H9 (cell line): ENCODE results near the gene NUDT14. TPM values are rescaled to one million over a fixed set of nuclear protein-coding genes. Genes with fewer than 3 reads are reported as not detected.

Experiments
- DNase-seq: peaks from one replicate; pipeline ENCODE4 v3.0.0-alpha.2; 2017
- H2AFZ ChIP-seq: one replicate; pipeline ENCODE4 v1.6.1; 2013; ENCODE audit warnings: mild to moderate bottlenecking, low read length, control low read depth, moderate library complexity
- H2AK5ac ChIP-seq: 2 replicates; pipeline ENCODE4 v1.6.1; 2013; ENCODE audit warnings: low read length, control low read depth, mixed read lengths; ENCODE audit not compliant: insufficient read length
- H2BK120ac ChIP-seq: one replicate; pipeline ENCODE4 v1.6.1; 2013; ENCODE audit warnings: low read depth, mild to moderate bottlenecking, low read length, control low read depth, inconsistent platforms; ENCODE audit not compliant: poor library complexity, severe bottlenecking
- H2BK12ac ChIP-seq: 2 replicates; pipeline ENCODE4 v1.6.1; 2013; ENCODE audit warnings: low read length, control low read depth, mixed read lengths, low read depth; ENCODE audit not compliant: insufficient read length
- H2BK15ac ChIP-seq: 2 replicates; pipeline ENCODE4 v1.6.1; 2013; ENCODE audit warnings: low read depth, low read length, control low read depth
- H2BK20ac ChIP-seq: one replicate; pipeline ENCODE4 v1.6.1; 2013; ENCODE audit warnings: low read depth, mild to moderate bottlenecking, low read length, control low read depth, inconsistent platforms; ENCODE audit not compliant: poor library complexity, severe bottlenecking
- H2BK5ac ChIP-seq: 2 replicates; pipeline ENCODE4 v1.6.1; 2013; ENCODE audit warnings: low read length, control low read depth, mixed read lengths; ENCODE audit not compliant: insufficient read length
- H3K14ac ChIP-seq: 2 replicates; pipeline ENCODE4 v1.6.1; 2013; ENCODE audit warnings: low read length, control low read depth; ENCODE audit not compliant: insufficient read depth
- H3K18ac ChIP-seq: 2 replicates; pipeline ENCODE4 v1.6.1; 2013; ENCODE audit warnings: low read depth, mild to moderate bottlenecking, mixed read lengths, low read length, control low read depth; ENCODE audit not compliant: insufficient read length
- H3K23ac ChIP-seq: 2 replicates; pipeline ENCODE4 v1.6.1; 2013; ENCODE audit warnings: low read length, control low read depth, mixed read lengths, low read depth; ENCODE audit not compliant: insufficient read length
- H3K23me2 ChIP-seq: 2 replicates; pipeline ENCODE4 v1.6.1; 2013; ENCODE audit warnings: low read depth, mild to moderate bottlenecking, mixed read lengths, low read length, control low read depth; ENCODE audit not compliant: insufficient read length, poor library complexity, severe bottlenecking
- H3K27ac ChIP-seq: 2 replicates; pipeline ENCODE4 v1.5.1; 2013; ENCODE audit warnings: low read length, control low read depth, mixed read lengths, low read depth; ENCODE audit not compliant: insufficient read length
- H3K27me3 ChIP-seq: 2 replicates; pipeline ENCODE4 v1.6.1; 2013; ENCODE audit warnings: low read length, control low read depth, inconsistent platforms; ENCODE audit not compliant: insufficient read depth
- H3K4ac ChIP-seq: 2 replicates; pipeline ENCODE4 v1.6.1; 2013; ENCODE audit warnings: low read depth, mild to moderate bottlenecking, control low read depth, inconsistent platforms, low read length, moderate library complexity
- H3K4me1 ChIP-seq: 2 replicates; pipeline ENCODE4 v1.6.1; 2013; ENCODE audit warnings: low read length, control low read depth, inconsistent platforms; ENCODE audit not compliant: insufficient read depth
- H3K4me2 ChIP-seq: 2 replicates; pipeline ENCODE4 v1.6.1; 2013; ENCODE audit warnings: low read length, control low read depth, mixed read lengths; ENCODE audit not compliant: insufficient read length, insufficient read depth
- H3K56ac ChIP-seq: 2 replicates; pipeline ENCODE4 v1.6.1; 2013; ENCODE audit warnings: low read depth, mild to moderate bottlenecking, mixed read lengths, low read length, control low read depth; ENCODE audit not compliant: insufficient read length
- H3K79me1 ChIP-seq: 2 replicates; pipeline ENCODE4 v1.6.1; 2013; ENCODE audit warnings: low read depth, mild to moderate bottlenecking, moderate library complexity, low read length, control low read depth, inconsistent platforms; ENCODE audit not compliant: insufficient read depth, poor library complexity, severe bottlenecking
- H3K79me2 ChIP-seq: 2 replicates; pipeline ENCODE4 v1.6.1; 2013; ENCODE audit warnings: low read length, control low read depth, inconsistent platforms; ENCODE audit not compliant: insufficient read depth
- H3K9ac ChIP-seq: 2 replicates; pipeline ENCODE4 v1.6.1; 2013; ENCODE audit warnings: low read length, control low read depth, mixed read lengths; ENCODE audit not compliant: insufficient read length; ENCODE audit errors: extremely low read depth
- H3K9me3 ChIP-seq: one replicate; pipeline ENCODE4 v1.6.1; 2013; ENCODE audit warnings: low read depth, low read length, inconsistent platforms; ENCODE audit not compliant: control insufficient read depth
- H3T11ph ChIP-seq: one replicate; pipeline ENCODE4 v1.6.1; 2013; ENCODE audit warnings: mild to moderate bottlenecking, low read length, control low read depth, inconsistent platforms
- H4K20me1 ChIP-seq: one replicate; pipeline ENCODE4 v1.6.1; 2013; ENCODE audit not compliant: control insufficient read depth, insufficient read length, insufficient read depth
- H4K5ac ChIP-seq: 2 replicates; pipeline ENCODE4 v1.6.1; 2013; ENCODE audit warnings: low read depth, mild to moderate bottlenecking, mixed read lengths, low read length, control low read depth; ENCODE audit not compliant: insufficient read length
- H4K8ac ChIP-seq: replicated peaks from 2 replicates; pipeline ENCODE4 v1.6.1; 2013; ENCODE audit warnings: low read length, control low read depth, mixed read lengths, low read depth; ENCODE audit not compliant: insufficient read length
- H4K91ac ChIP-seq: 2 replicates; pipeline ENCODE4 v1.6.1; 2013; ENCODE audit warnings: low read depth, mild to moderate bottlenecking, moderate library complexity, mixed read lengths, low read length, control low read depth; ENCODE audit not compliant: insufficient read length
- H3K27ac Mint-ChIP-seq, 3 experiments: 2 replicates in 2 of 3; 3 replicates in 1 of 3; pipeline ENCODE4 v1.8.0; 2020 to 2021; ENCODE audit warnings: mixed read lengths in 3 of 3, mild to moderate bottlenecking in 1 of 3, moderate library complexity in 1 of 3
- H3K27me3 Mint-ChIP-seq: 2 replicates; pipeline ENCODE4 v1.8.0; 2021; ENCODE audit warnings: low read depth, mild to moderate bottlenecking, moderate library complexity, mixed read lengths
- H3K36me3 Mint-ChIP-seq, 3 experiments: 2 replicates in 2 of 3; 3 replicates in 1 of 3; pipeline ENCODE4 v1.8.0; 2020 to 2021; ENCODE audit warnings: low read depth in 3 of 3, mixed read lengths in 3 of 3; ENCODE audit not compliant: insufficient read depth in 1 of 3
- H3K4me1 Mint-ChIP-seq, 2 experiments: 2 replicates each; pipeline ENCODE4 v1.8.0; 2020; ENCODE audit warnings: mixed read lengths in 2 of 2
- H3K4me3 Mint-ChIP-seq, 2 experiments: 2 replicates in 1 of 2; 3 replicates in 1 of 2; pipeline ENCODE4 v1.8.0; 2020 to 2021; ENCODE audit warnings: mild to moderate bottlenecking in 2 of 2, mixed read lengths in 2 of 2, moderate library complexity in 1 of 2
- H3K9me3 Mint-ChIP-seq, 2 experiments: 2 replicates in 1 of 2; 3 replicates in 1 of 2; pipeline ENCODE4 v1.8.0; 2020; ENCODE audit warnings: mild to moderate bottlenecking in 2 of 2, mixed read lengths in 2 of 2, moderate library complexity in 1 of 2
- CTCF ChIP-seq: fragments of 200-600 bp; sonication (generic); conservative IDR thresholded peaks from 3 replicates; pipeline ENCODE4 v1.8.0; 2021; ENCODE audit warnings: antibody characterized with exemption, mild to moderate bottlenecking
- WGBS: extraction: QIAGEN DNeasy Blood & Tissue Kit; methylation state at CpG from one replicate; pipeline ENCODE4 v1.1.7; 2013; ENCODE audit warnings: missing lambda C conversion rate, low lambda C conversion rate, mixed read lengths; ENCODE audit not compliant: insufficient read length; ENCODE audit errors: extremely low coverage; 5-methylcytosine and 5-hydroxymethylcytosine counted together
- total RNA-seq: library from RNA; stranded (reverse); gene quantifications from 2 replicates; pipeline ENCODE4 v1.2.1, GENCODE V29; 2021

NUDT14 gene
- total RNA-seq, 1 experiment from 2014 or later: 41.1 TPM

- Mint-ChIP-seq H3K27me3 (no peaks in the 10 kb centered on the region), H3K36me3 (peaks cover 5 to 31% (median 16%) of the 10 kb centered on the region in 3 experiments; a peak in 5 of 7 replicates), H3K27ac (no peak overlapping the region; a peak in 1 of 7 replicates), H3K4me3 (no peak overlapping the region), H3K4me1 (no peaks in the 10 kb centered on the region), H3K9me3 (peaks cover 0 to 2% of the 10 kb centered on the region in 2 experiments; a peak in 2 of 5 replicates)
- Histone ChIP-seq H3K14ac (no peak overlapping the region), H3K27ac (no peak overlapping the region), H2AFZ (no peak overlapping the region), H4K91ac (no peak overlapping the region), H4K20me1 (no peaks in the 10 kb centered on the region), H3K79me1 (no peaks in the 10 kb centered on the region), H2AK5ac (no peak overlapping the region), H3K4me1 (no peaks in the 10 kb centered on the region), H3K23ac (no peak overlapping the region), H3K27me3 (no peaks in the 10 kb centered on the region), H2BK20ac (no peak overlapping the region), H3K4ac (no peak overlapping the region), H3K9me3 (no peaks in the 10 kb centered on the region), H4K5ac (no peak overlapping the region), H2BK12ac (no peak overlapping the region), H3K56ac (no peak overlapping the region), H3K79me2 (no peaks in the 10 kb centered on the region), H3K23me2 (no peaks in the 10 kb centered on the region), H3K4me2 (no peak overlapping the region), H2BK5ac (no peak overlapping the region), H3T11ph (no peak overlapping the region), H4K8ac (no peak overlapping the region), H2BK15ac (no peak overlapping the region), H3K9ac (no peak overlapping the region), H2BK120ac (no peak overlapping the region), H3K18ac (no peak overlapping the region)
- no peak for TF ChIP-seq CTCF
- no CpG with 5 or more reads among the region's 11 CpGs for WGBS
- DNase-seq: no peak
Observed at GRCh38 chr14:105224845-105225570, 43.9 kb upstream of the NUDT14 start.
